Measurements from ENCODE around the gene SZT2.

Gene SZT2

GRCh38 chr1:43431676-43432075 is 42.0 kb downstream of the SZT2 start:
- FAIRE-seq = no peak
- no peak for TF ChIP-seq POLR2A (IDR thresholded peaks at IDR 0.05; ENCODE audit: low read depth, low read length)

DNA sequence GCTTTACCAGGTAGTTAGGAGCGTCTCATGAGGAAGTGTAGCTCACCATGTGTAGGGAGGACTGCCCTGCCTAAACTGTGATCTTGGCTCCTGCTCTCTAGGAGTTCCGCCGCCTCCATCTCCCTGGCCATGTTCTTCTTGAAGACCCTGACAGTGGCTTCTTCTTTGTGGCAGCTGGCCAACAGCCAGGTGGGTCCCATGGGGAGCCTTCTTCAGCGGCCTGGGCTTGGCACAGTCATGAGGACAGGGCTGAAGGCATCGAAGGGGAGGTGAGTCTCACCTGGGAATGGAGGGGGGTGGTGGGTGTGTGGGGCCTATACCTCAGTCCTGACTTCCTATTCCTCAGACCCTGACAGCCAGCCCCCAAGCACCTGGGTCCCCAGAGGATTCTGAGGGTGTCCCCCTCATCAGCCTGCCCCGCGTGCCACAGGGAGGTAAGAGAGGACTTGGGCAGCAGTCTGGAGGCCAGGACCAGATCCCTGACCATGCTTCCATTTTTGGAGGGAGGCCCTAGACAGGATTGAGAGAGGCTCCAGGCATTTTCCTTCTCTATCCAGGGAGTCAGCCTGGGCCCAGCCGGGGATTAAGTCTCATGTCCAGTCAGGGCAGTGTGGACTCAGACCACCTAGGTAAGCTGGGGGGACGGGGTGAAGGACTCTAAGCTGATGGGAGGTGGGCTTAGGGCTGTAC is 42.6 kb downstream of the SZT2 start:
- FAIRE-seq (no peak), DNase-seq (ENCODE audit: insufficient read length, low spot score) (no peak)
- TF ChIP-seq POLR2A (IDR thresholded peaks at IDR 0.05; ENCODE audit: low read depth, low read length) = no peak

More at GRCh38 chr1:43431676-43432075, 42.0 kb downstream of the SZT2 start:
- DNase-seq (ENCODE audit: insufficient read length, low spot score) = no peak

DNA sequence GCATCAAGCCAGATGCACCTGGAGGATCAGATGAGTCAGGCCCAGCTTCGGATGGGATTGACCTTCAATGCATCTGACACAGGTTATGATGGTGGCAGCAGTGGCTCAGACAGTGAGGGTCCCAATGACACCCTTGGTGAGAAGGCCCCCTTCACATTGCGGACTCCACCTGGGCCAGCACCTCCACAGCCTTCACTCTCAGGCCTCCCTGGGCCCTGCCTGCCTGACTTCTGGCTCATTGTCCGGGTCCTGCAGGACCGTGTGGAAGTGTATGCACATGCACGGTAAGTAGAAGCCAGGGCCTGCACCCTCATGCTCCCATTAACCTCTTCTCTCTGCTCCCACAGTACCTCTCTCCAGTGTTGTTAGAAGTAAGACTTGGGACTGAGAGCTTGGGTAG is 43.2 kb downstream of the SZT2 start:
- TF ChIP-seq POLR2A (IDR thresholded peaks at IDR 0.05; ENCODE audit: low read depth, low read length) = no peak
- no peak for FAIRE-seq
- no peak for DNase-seq (ENCODE audit: insufficient read length, low spot score)

- TF ChIP-seq POLR2A (IDR thresholded peaks at IDR 0.05; ENCODE audit: low read depth, low read length) = no peak
- FAIRE-seq = no peak
- no peak for DNase-seq (ENCODE audit: insufficient read length, low spot score)
Observed at GRCh38 chr1:43434256-43434655, 44.6 kb downstream of the SZT2 start.

- TF ChIP-seq POLR2A (IDR thresholded peaks at IDR 0.05; ENCODE audit: low read depth, low read length) = no peak
- DNase-seq (ENCODE audit: insufficient read length, low spot score) (no peak), FAIRE-seq (no peak)
Observed at GRCh38 chr1:43435146-43436145, 45.7 kb downstream of the SZT2 start.

DNA sequence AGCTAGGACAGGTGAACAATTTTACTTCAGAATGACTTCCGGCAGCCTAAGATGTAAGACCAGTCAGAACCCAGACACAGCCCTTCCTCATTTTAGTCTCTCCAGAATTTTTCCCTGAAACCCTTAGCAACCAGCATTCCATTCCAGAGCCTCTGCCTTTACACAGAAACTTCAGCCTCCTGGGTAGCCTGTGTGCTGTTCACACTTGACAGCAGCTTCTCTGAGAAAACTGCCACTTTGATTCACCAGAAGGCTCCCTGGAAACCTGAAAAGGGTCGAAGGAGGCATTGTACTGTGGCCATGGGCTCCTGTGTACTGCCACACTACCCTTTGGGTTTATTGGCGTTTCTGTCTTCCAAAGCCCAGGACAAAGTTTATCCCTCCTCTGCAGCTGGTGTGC is 46.7 kb downstream of the SZT2 start:
- FAIRE-seq = no peak
- no peak for TF ChIP-seq POLR2A (IDR thresholded peaks at IDR 0.05; ENCODE audit: low read depth, low read length)

DNA sequence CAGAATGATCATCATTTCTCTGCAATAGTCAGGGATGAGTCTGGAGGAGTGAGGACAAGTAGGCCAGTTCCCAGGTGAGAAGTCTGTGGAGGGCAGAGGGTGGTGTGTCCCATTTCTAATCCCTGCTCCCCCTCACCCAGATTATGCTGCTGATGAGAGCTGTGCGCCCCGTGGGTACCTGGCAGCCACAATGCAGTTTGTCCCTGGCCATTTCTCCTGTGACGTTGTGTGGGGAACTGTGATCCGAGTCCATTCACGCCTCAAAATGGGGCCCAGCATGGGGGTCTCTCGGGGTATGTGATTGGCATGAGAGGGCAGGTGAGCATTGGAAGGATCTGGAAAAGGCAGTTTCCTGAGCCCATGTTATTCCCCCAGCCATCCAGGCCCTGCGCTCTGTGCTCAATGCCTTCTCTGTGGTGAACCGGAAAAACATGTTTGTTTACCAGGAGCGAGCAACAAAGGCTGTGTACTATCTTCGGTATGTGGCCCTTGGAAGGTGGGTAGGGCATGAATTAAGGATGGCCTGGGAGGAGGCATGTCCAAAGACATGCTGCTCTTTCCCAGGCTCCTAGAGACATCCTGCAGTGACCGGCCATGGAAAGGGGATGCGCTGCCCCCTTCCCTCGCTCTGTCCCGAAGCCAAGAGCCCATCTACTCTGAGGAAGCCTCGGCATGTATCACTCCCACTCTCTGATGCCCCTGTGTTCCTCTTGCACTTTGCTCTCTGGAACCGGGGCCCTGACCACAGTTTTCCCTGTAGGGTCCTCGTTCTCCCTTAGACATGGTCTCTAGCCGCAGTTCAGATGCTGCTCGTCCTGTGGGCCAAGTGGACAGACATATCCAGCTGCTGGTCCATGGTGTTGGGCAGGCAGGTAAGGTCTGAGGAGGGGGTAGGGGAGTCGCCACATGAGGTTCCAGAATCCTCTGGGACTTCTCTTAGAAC is 47.6 kb downstream of the SZT2 start:
- FAIRE-seq (no peak), DNase-seq (ENCODE audit: insufficient read length, low spot score) (no peak)
- no peak for TF ChIP-seq POLR2A (IDR thresholded peaks at IDR 0.05; ENCODE audit: low read depth, low read length)

More for the DNA sequence above, 46.7 kb downstream of the SZT2 start:
- DNase-seq (ENCODE audit: insufficient read length, low spot score) = no peak

- TF ChIP-seq POLR2A (IDR thresholded peaks at IDR 0.05; ENCODE audit: low read depth, low read length) = no peak
- FAIRE-seq = no peak
- DNase-seq (ENCODE audit: insufficient read length, low spot score) = no peak
Observed at GRCh38 chr1:43438006-43438405, 48.3 kb downstream of the SZT2 start.

- no peak for DNase-seq (ENCODE audit: insufficient read length, low spot score)
- no peak for FAIRE-seq
- TF ChIP-seq POLR2A (IDR thresholded peaks at IDR 0.05; ENCODE audit: low read depth, low read length) = no peak
Observed at GRCh38 chr1:43438576-43438952, 48.9 kb downstream of the SZT2 start.

DNA sequence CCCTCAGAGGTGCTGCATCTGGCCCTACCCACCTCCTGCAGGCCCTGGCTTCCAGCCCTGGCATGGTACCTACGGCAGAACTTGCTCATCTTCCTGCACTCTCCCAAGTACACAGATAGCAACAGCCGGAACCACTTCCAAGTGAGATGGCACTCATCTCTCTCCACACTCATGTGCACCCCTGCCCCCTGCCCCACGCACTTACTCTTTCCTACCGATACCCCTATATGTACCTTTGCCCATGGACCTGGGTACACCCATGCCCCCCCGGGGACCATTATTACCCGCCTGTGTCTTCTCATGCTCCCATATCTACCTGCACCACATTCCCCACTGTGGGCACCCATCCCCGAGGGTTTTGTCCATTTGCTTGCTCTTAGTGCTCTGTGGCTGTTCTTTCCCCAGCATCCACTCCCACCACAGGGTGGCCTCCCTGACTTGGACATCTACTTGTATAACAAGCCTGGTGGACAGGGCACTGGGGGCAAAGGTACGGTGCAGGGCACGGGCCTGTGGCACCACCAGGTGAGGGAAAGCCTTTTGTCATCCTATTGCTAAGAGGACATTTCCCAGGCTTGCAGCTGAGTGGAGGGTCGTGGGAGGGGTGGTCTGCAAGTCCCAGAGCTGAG is 49.4 kb downstream of the SZT2 start:
- no peak for TF ChIP-seq POLR2A (IDR thresholded peaks at IDR 0.05; ENCODE audit: low read depth, low read length)
- DNase-seq (ENCODE audit: insufficient read length, low spot score) = no peak
- no peak for FAIRE-seq

GRCh38 chr1:43439781-43440180 is 50.1 kb downstream of the SZT2 start:
- no peak for DNase-seq (ENCODE audit: insufficient read length, low spot score)

GRCh38 chr1:43440358-43440757 is 50.7 kb downstream of the SZT2 start:
- no peak for TF ChIP-seq POLR2A (IDR thresholded peaks at IDR 0.05; ENCODE audit: low read depth, low read length)
- DNase-seq (ENCODE audit: insufficient read length, low spot score) (no peak), FAIRE-seq (no peak)

More at GRCh38 chr1:43439781-43440180, 50.1 kb downstream of the SZT2 start:
- no peak for FAIRE-seq
- TF ChIP-seq POLR2A (IDR thresholded peaks at IDR 0.05; ENCODE audit: low read depth, low read length) = no peak

Measured in H54 (cell line).